ENCODE data around the gene SH3RF3. TPM values are rescaled to one million over a fixed set of nuclear protein-coding genes. Genes with fewer than 3 reads are reported as not detected.

The SH3RF3 gene
- total RNA-seq, 1 donor from 2014 or later: 2.1 TPM

GRCh38 chr2:109457366-109457765 lies 328.4 kb downstream of the SH3RF3 start:
- Histone ChIP-seq H3K4me1 (ENCODE audit: control insufficient read depth in 3 of 3, insufficient read depth in 3 of 3, low read length in 3 of 3) (peaks cover 18 to 41% (median 18%) of the 10 kb centered on the region in 3 donors), H3K9ac (ENCODE audit: low read depth in 1 of 3, low read length in 3 of 3) (no peak overlapping the region), H3K9me3 (ENCODE audit: control insufficient read depth in 3 of 3, low read length in 3 of 3) (no peaks in the 10 kb centered on the region), H3K27me3 (ENCODE audit: control insufficient read depth in 3 of 3, insufficient read depth in 3 of 3, low read length in 3 of 3) (no peaks in the 10 kb centered on the region), H3K36me3 (ENCODE audit: control insufficient read depth in 3 of 3, insufficient read depth in 3 of 3, low read length in 3 of 3) (peaks cover 2 to 4% (median 3%) of the 10 kb centered on the region in 3 donors), H3K27ac (ENCODE audit: low read depth, low read length) (no peak overlapping the region), H3K4me3 (ENCODE audit: low read length in 3 of 3) (no peak overlapping the region)

- H3K4me3 ChIP-seq (ENCODE audit: low read length in 3 of 3): no peak overlapping the region
- no peaks in the 10 kb centered on the region for H3K9me3 ChIP-seq (ENCODE audit: control insufficient read depth in 3 of 3, low read length in 3 of 3)
- peaks cover 2 to 4% (median 3%) of the 10 kb centered on the region in 3 donors for H3K36me3 ChIP-seq (ENCODE audit: control insufficient read depth in 3 of 3, insufficient read depth in 3 of 3, low read length in 3 of 3)
- H3K27me3 ChIP-seq (ENCODE audit: control insufficient read depth in 3 of 3, insufficient read depth in 3 of 3, low read length in 3 of 3): no peaks in the 10 kb centered on the region
- peaks cover 15 to 38% (median 17%) of the 10 kb centered on the region in 3 donors for H3K4me1 ChIP-seq (ENCODE audit: control insufficient read depth in 3 of 3, insufficient read depth in 3 of 3, low read length in 3 of 3)
- H3K9ac ChIP-seq (ENCODE audit: low read depth in 1 of 3, low read length in 3 of 3): no peak overlapping the region
- no peak overlapping the region for H3K27ac ChIP-seq (ENCODE audit: low read depth, low read length)
Observed at GRCh38 chr2:109457794-109458193, 328.8 kb downstream of the SH3RF3 start.

DNA sequence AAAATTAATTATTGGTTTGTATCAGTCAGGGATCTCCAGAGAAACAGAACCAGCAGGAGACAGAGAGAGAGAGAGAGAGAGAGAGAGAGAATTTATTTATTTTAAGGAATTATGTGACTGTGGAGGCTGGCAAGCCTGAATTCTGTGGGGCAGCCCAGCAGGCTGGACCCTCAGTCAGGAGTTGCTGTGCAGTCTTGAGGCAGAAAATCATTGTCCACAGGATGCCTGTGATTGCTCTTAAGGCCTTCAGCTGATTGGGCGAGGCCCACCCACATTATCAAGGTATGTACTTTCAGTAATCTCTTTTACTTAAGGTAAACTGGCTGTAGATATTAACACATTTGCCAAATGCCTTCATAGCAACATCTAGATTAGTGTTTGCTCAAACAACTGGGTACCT lies 329.5 kb downstream of the SH3RF3 start:
- H3K4me1 ChIP-seq (ENCODE audit: control insufficient read depth in 3 of 3, insufficient read depth in 3 of 3, low read length in 3 of 3): peaks cover 15 to 36% (median 17%) of the 10 kb centered on the region in 3 donors
- H3K4me3 ChIP-seq (ENCODE audit: low read length in 3 of 3): no peak overlapping the region
- H3K9ac ChIP-seq (ENCODE audit: low read depth in 1 of 3, low read length in 3 of 3): no peak overlapping the region
- no peaks in the 10 kb centered on the region for H3K27me3 ChIP-seq (ENCODE audit: control insufficient read depth in 3 of 3, insufficient read depth in 3 of 3, low read length in 3 of 3)
- no peaks in the 10 kb centered on the region for H3K9me3 ChIP-seq (ENCODE audit: control insufficient read depth in 3 of 3, low read length in 3 of 3)
- peaks cover 2 to 4% (median 3%) of the 10 kb centered on the region in 3 donors for H3K36me3 ChIP-seq (ENCODE audit: control insufficient read depth in 3 of 3, insufficient read depth in 3 of 3, low read length in 3 of 3)
- no peak overlapping the region for H3K27ac ChIP-seq (ENCODE audit: low read depth, low read length)

- Histone ChIP-seq H3K4me3 (ENCODE audit: low read length in 3 of 3) (peak overlapping the region in 1 of 3 donors; percentile 22), H3K36me3 (ENCODE audit: control insufficient read depth in 3 of 3, insufficient read depth in 3 of 3, low read length in 3 of 3) (peaks cover 2 to 4% (median 3%) of the 10 kb centered on the region in 3 donors), H3K9ac (ENCODE audit: low read depth in 1 of 3, low read length in 3 of 3) (no peak overlapping the region), H3K27ac (ENCODE audit: low read depth, low read length) (no peak overlapping the region), H3K4me1 (ENCODE audit: control insufficient read depth in 3 of 3, insufficient read depth in 3 of 3, low read length in 3 of 3) (peaks cover 15 to 33% (median 17%) of the 10 kb centered on the region in 3 donors), H3K27me3 (ENCODE audit: control insufficient read depth in 3 of 3, insufficient read depth in 3 of 3, low read length in 3 of 3) (no peaks in the 10 kb centered on the region), H3K9me3 (ENCODE audit: control insufficient read depth in 3 of 3, low read length in 3 of 3) (no peaks in the 10 kb centered on the region)
Observed at GRCh38 chr2:109459485-109459884, 330.5 kb downstream of the SH3RF3 start.

DNA sequence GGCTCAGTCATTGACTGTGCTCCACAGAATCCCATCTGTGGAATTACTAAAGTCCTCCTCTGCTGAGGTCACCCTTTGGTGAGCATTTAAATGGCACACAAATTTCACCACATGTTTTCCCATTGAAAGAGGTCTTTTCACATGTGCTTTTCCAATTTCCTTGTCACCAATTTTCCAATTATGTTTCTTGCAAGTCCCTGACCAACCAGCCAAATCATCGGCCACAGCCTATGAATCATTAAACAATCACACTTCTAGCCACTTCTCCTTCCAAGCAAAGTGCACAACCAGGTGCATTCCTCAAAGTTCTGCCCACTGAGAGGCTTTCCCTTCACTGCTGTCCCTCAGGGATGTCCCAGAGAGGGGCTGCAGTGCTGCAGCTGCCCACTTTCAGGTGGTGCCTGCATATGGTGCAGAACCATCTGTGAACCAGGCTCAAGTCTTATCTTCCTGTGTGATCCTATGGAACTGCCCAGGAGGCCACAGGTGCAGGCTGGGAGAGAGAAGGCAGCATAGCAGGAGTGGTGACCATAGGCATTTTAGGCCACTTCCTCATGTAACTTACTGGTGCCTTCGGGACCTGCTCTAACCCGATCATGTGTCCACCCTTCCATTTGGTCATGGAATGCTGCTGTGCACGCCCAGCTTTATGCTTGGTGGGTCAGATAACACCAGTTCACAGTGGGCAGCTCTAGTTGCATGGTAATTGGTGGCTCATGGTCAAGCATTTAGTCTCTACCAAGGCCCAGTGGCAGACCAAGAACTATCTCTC lies 331.7 kb downstream of the SH3RF3 start:
- Histone ChIP-seq H3K27me3 (ENCODE audit: control insufficient read depth in 3 of 3, insufficient read depth in 3 of 3, low read length in 3 of 3) (no peaks in the 10 kb centered on the region), H3K36me3 (ENCODE audit: control insufficient read depth in 3 of 3, insufficient read depth in 3 of 3, low read length in 3 of 3) (peaks cover 2 to 4% (median 3%) of the 10 kb centered on the region in 3 donors), H3K9me3 (ENCODE audit: control insufficient read depth in 3 of 3, low read length in 3 of 3) (no peaks in the 10 kb centered on the region), H3K27ac (ENCODE audit: low read depth, low read length) (no peak overlapping the region), H3K9ac (ENCODE audit: low read depth in 1 of 3, low read length in 3 of 3) (no peak overlapping the region), H3K4me1 (ENCODE audit: control insufficient read depth in 3 of 3, insufficient read depth in 3 of 3, low read length in 3 of 3) (peaks cover 15 to 32% (median 17%) of the 10 kb centered on the region in 3 donors), H3K4me3 (ENCODE audit: low read length in 3 of 3) (no peak overlapping the region)

GRCh38 chr2:109463236-109463635 lies 334.2 kb downstream of the SH3RF3 start:
- Histone ChIP-seq H3K36me3 (ENCODE audit: control insufficient read depth in 3 of 3, insufficient read depth in 3 of 3, low read length in 3 of 3) (peaks cover 2 to 4% (median 3%) of the 10 kb centered on the region in 3 donors), H3K9me3 (ENCODE audit: control insufficient read depth in 3 of 3, low read length in 3 of 3) (no peaks in the 10 kb centered on the region), H3K4me3 (ENCODE audit: low read length in 3 of 3) (no peak overlapping the region), H3K9ac (ENCODE audit: low read depth in 1 of 3, low read length in 3 of 3) (no peak overlapping the region), H3K27ac (ENCODE audit: low read depth, low read length) (no peak overlapping the region), H3K27me3 (ENCODE audit: control insufficient read depth in 3 of 3, insufficient read depth in 3 of 3, low read length in 3 of 3) (no peaks in the 10 kb centered on the region), H3K4me1 (ENCODE audit: control insufficient read depth in 3 of 3, insufficient read depth in 3 of 3, low read length in 3 of 3) (peaks cover 27 to 38% (median 30%) of the 10 kb centered on the region in 3 donors)

DNA sequence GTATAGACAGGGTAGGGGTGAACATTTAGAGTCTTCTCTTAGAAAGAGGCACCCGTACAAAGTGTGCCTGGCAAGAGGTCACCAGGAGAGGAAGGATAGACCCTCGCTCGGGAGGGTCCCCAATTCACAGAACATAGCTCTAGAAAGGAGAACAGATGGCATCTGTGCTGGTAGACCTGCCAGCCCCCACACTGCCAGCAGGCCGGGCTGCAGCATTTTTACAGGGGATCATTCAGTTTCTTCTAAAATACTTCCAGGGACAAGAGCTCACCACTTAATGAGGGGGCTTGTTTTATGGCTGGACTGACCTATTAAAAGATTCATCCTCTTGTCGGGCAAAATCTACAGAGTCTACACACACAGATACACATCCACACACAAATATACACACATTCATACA lies 334.9 kb downstream of the SH3RF3 start:
- no peak overlapping the region for H3K9ac ChIP-seq (ENCODE audit: low read depth in 1 of 3, low read length in 3 of 3)
- peaks cover 2 to 5% (median 4%) of the 10 kb centered on the region in 3 donors for H3K36me3 ChIP-seq (ENCODE audit: control insufficient read depth in 3 of 3, insufficient read depth in 3 of 3, low read length in 3 of 3)
- H3K27ac ChIP-seq (ENCODE audit: low read depth, low read length): no peak overlapping the region
- no peak overlapping the region for H3K4me3 ChIP-seq (ENCODE audit: low read length in 3 of 3)
- peaks cover 30 to 43% (median 31%) of the 10 kb centered on the region in 3 donors for H3K4me1 ChIP-seq (ENCODE audit: control insufficient read depth in 3 of 3, insufficient read depth in 3 of 3, low read length in 3 of 3)
- H3K27me3 ChIP-seq (ENCODE audit: control insufficient read depth in 3 of 3, insufficient read depth in 3 of 3, low read length in 3 of 3): no peaks in the 10 kb centered on the region
- no peaks in the 10 kb centered on the region for H3K9me3 ChIP-seq (ENCODE audit: control insufficient read depth in 3 of 3, low read length in 3 of 3)

DNA sequence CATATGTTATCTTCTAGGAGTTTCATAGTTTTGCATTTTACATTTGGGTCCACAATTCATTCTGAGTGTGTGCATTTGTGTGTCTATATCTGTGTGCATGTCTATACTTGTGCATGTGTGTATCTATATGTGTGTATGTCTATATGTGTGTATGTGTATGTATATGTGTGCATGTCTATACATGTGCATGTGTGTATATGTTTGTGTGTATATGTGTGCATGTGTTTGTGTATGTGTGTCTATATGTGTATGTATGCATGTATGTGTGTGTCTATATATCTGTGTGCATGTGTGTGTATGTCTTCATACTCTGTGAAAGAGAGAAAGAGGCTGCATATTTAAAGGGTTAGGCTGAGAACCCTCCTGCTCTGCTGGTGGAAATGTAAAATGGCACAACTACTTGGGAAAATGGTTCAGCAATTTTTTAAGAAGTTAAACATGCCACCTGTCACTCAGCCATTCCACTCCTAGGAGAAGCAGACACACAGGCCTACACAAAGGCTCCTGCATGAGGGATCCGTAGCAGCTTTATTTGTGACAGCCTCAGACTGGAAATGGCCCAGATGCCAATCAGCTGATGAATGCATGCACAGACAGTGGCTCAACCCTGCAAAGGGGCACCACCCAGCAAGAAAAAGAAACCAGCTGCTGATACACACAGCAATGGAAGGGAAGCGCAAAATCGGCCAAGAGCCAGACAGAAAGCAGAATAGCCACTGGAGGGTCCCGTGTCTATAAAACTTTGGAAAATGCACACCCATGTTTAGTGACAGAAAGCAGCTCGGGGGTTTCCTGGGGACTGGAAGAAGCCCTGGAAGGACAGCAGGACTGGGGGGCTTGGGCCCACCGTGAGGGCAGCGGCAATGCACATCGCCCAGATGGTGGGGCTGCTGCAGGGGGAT lies 337.9 kb downstream of the SH3RF3 start:
- H3K4me1 ChIP-seq (ENCODE audit: control insufficient read depth in 3 of 3, insufficient read depth in 3 of 3, low read length in 3 of 3): peaks cover 15 to 28% (median 18%) of the 10 kb centered on the region in 3 donors
- H3K27ac ChIP-seq (ENCODE audit: low read depth, low read length): peak overlapping the region; percentile 41
- H3K9me3 ChIP-seq (ENCODE audit: control insufficient read depth in 3 of 3, low read length in 3 of 3): no peaks in the 10 kb centered on the region
- peak overlapping the region in 2 of 3 donors; percentile 20 to 60 for H3K9ac ChIP-seq (ENCODE audit: low read depth in 1 of 3, low read length in 3 of 3)
- H3K36me3 ChIP-seq (ENCODE audit: control insufficient read depth in 3 of 3, insufficient read depth in 3 of 3, low read length in 3 of 3): peaks cover 0 to 2% (median 0%) of the 10 kb centered on the region in 3 donors
- H3K27me3 ChIP-seq (ENCODE audit: control insufficient read depth in 3 of 3, insufficient read depth in 3 of 3, low read length in 3 of 3): no peaks in the 10 kb centered on the region
- H3K4me3 ChIP-seq (ENCODE audit: low read length in 3 of 3): peak overlapping the region in 2 of 3 donors; percentile 37 to 38

GRCh38 chr2:109467701-109468100 lies 338.7 kb downstream of the SH3RF3 start:
- peak overlapping the region; percentile 7 to 37 (median 10) for H3K4me3 ChIP-seq (ENCODE audit: low read length in 3 of 3)
- no peaks in the 10 kb centered on the region for H3K27me3 ChIP-seq (ENCODE audit: control insufficient read depth in 3 of 3, insufficient read depth in 3 of 3, low read length in 3 of 3)
- no peaks in the 10 kb centered on the region for H3K9me3 ChIP-seq (ENCODE audit: control insufficient read depth in 3 of 3, low read length in 3 of 3)
- H3K4me1 ChIP-seq (ENCODE audit: control insufficient read depth in 3 of 3, insufficient read depth in 3 of 3, low read length in 3 of 3): peaks cover 15 to 28% (median 18%) of the 10 kb centered on the region in 3 donors
- H3K27ac ChIP-seq (ENCODE audit: low read depth, low read length): peak overlapping the region; percentile 41
- peak overlapping the region in 2 of 3 donors; percentile 14 to 60 for H3K9ac ChIP-seq (ENCODE audit: low read depth in 1 of 3, low read length in 3 of 3)
- H3K36me3 ChIP-seq (ENCODE audit: control insufficient read depth in 3 of 3, insufficient read depth in 3 of 3, low read length in 3 of 3): peaks cover 0 to 2% (median 0%) of the 10 kb centered on the region in 3 donors

Measured in skeletal muscle tissue (tissue), 4 donors.